HepG2 (cell line): Measurements from ENCODE around the gene CISH. TPM values are rescaled to one million over a fixed set of nuclear protein-coding genes. Genes with fewer than 3 reads are reported as not detected.

Experiments
- AHR ChIP-seq: IDR thresholded peaks from 2 replicates; pipeline ENCODE4 v1.6.1; 2018; ENCODE audit warnings: missing genetic modification reagents, missing compliant biosample characterization
- ATF2 ChIP-seq: sonication (generic); formaldehyde crosslinking; IDR thresholded peaks from 2 replicates; pipeline ENCODE4 v1.4.0; 2020; ENCODE audit warnings: missing genetic modification reagents
- E2F5 ChIP-seq: sonication (generic); formaldehyde crosslinking; conservative IDR thresholded peaks from 2 replicates; pipeline ENCODE4 v1.4.0; 2020; ENCODE audit warnings: missing genetic modification reagents
- JARID2 ChIP-seq: sonication (generic); formaldehyde crosslinking; IDR thresholded peaks from 2 replicates; pipeline ENCODE4 v1.8.1; 2023; ENCODE audit warnings: missing genetic modification reagents, inconsistent platforms; ENCODE audit not compliant: insufficient replicate concordance
- RAD51 ChIP-seq: fragments of 450-650 bp; IDR thresholded peaks from 2 replicates; pipeline ENCODE4 v1.6.1; 2016; ENCODE audit warnings: borderline replicate concordance
- REST ChIP-seq, 2 experiments: IDR thresholded peaks; 2 replicates each; pipeline ENCODE4 v1.6.1; 2011 to 2012; ENCODE audit warnings: low read length in 2 of 2, borderline replicate concordance in 1 of 2, low read depth in 1 of 2, mild to moderate bottlenecking in 1 of 2, moderate library complexity in 1 of 2
- SALL1 ChIP-seq: sonication (generic); formaldehyde crosslinking; IDR thresholded peaks from 2 replicates; pipeline ENCODE4 v1.8.0; 2022; ENCODE audit warnings: mild to moderate bottlenecking, missing genetic modification reagents
- TEAD2 ChIP-seq: sonication (generic); formaldehyde crosslinking; IDR thresholded peaks from 2 replicates; pipeline ENCODE4 v1.9.0; 2021; ENCODE audit warnings: missing genetic modification reagents
- ZFP91 ChIP-seq: sonication (generic); formaldehyde crosslinking; IDR thresholded peaks from 2 replicates; pipeline ENCODE4 v1.9.0; 2022; ENCODE audit warnings: missing genetic modification reagents, mild to moderate bottlenecking, borderline replicate concordance
- ZNF12 ChIP-seq: sonication (generic); formaldehyde crosslinking; IDR thresholded peaks from 2 replicates; pipeline ENCODE4 v1.5.0; 2020; ENCODE audit warnings: missing genetic modification reagents
- ZNF121 ChIP-seq: sonication (generic); formaldehyde crosslinking; IDR thresholded peaks from 2 replicates; pipeline ENCODE4 v1.5.0; 2020; ENCODE audit warnings: mild to moderate bottlenecking, missing genetic modification reagents
- ZNF276 ChIP-seq: sonication (generic); formaldehyde crosslinking; IDR thresholded peaks from 2 replicates; pipeline ENCODE4 v1.4.0; 2020; ENCODE audit warnings: mild to moderate bottlenecking, low read depth, missing genetic modification reagents
- ZNF430 ChIP-seq: sonication (generic); formaldehyde crosslinking; IDR thresholded peaks from 2 replicates; pipeline ENCODE4 v1.9.0; 2021; ENCODE audit warnings: mild to moderate bottlenecking, missing genetic modification reagents
- ZNF713 ChIP-seq: sonication (generic); formaldehyde crosslinking; IDR thresholded peaks from 2 replicates; pipeline ENCODE4 v1.4.0; 2020; ENCODE audit warnings: mild to moderate bottlenecking, missing genetic modification reagents
- ZNF770 ChIP-seq: sonication (generic); formaldehyde crosslinking; IDR thresholded peaks from 2 replicates; pipeline ENCODE4 v1.5.0; 2020; ENCODE audit warnings: mild to moderate bottlenecking, missing genetic modification reagents
- ZNF776 ChIP-seq: sonication (generic); formaldehyde crosslinking; IDR thresholded peaks from 2 replicates; pipeline ENCODE4 v1.4.0; 2020; ENCODE audit warnings: mild to moderate bottlenecking, missing genetic modification reagents
- polyA plus RNA-seq, 8 experiments: library from polyadenylated mRNA; depleted of rRNA in 3 of 8; stranded (reverse) in 7 of 8; unstranded in 1 of 8; fragments of >200 nt; fragmentation: Illumina TruSeq in 4 of 8; extraction: Trizol in 4 of 8; gene quantifications; 2 replicates each; pipeline versions ENCODE4 v1.2.1 to v1.2.3, GENCODE V29; 2011 to 2016; ENCODE audit warnings: low read depth in 4 of 8, missing spikeins in 1 of 8, mixed read lengths in 1 of 8; ENCODE audit not compliant: insufficient read depth in 1 of 8
- total RNA-seq, 5 experiments: library from RNA; depleted of rRNA; stranded (reverse); fragments of >200 nt; fragmentation: Illumina TruSeq; extraction: Trizol; gene quantifications; 2 replicates each; pipeline ENCODE4 v1.2.3, GENCODE V29; 2016; ENCODE audit warnings: low read depth in 1 of 5

CISH gene
- total and polyA plus RNA-seq, 2 of the 13 experiments (the other 11 are each of a cell fraction or from before 2014, with no cell fraction given) = 0.91 to 1.5 TPM

- peak; percentile 64 for TF ChIP-seq ZFP91 (CRISPR knock-in tag)
- TF ChIP-seq ZNF12 (CRISPR knock-in tag) = 0 out of 2 replicates have a peak, but pooled peaks have one; percentile 40
- TF ChIP-seq RAD51 = no peak
- peak; percentile 87; the same call in 1 of the 2 replicates for TF ChIP-seq ZNF430 (CRISPR knock-in tag)
- TF ChIP-seq SALL1 (CRISPR knock-in tag) = peak; percentile 91
- TF ChIP-seq E2F5 (CRISPR knock-in tag) = no peak
- peak in 1 of 2 experiments; percentile 25; a peak in 1 of 4 replicates for TF ChIP-seq REST (IDR thresholded peaks at IDR 0.05; ENCODE audit: borderline replicate concordance in 1 of 2, low read depth in 1 of 2, low read length in 2 of 2)
- 0 out of 2 replicates have a peak, but pooled peaks have one; percentile 25 for TF ChIP-seq ATF2 (CRISPR knock-in tag)
- TF ChIP-seq AHR (CRISPR knock-in tag) = peak; percentile 66; the same call in 1 of the 2 replicates
- TF ChIP-seq JARID2 (CRISPR knock-in tag) = no peak
- TF ChIP-seq ZNF776 (CRISPR knock-in tag) = no peak; the same call in 1 of the 2 replicates
- no peak for TF ChIP-seq ZNF713
- no peak for TF ChIP-seq TEAD2
- TF ChIP-seq ZNF121 (CRISPR knock-in tag) = peak; percentile 8; the same call in 1 of the 2 replicates
- peak; percentile 85 for TF ChIP-seq ZNF276
- peak; percentile 31; the same call in 1 of the 2 replicates for TF ChIP-seq ZNF770 (CRISPR knock-in tag)
Observed at GRCh38 chr3:50611464-50612233, at the start of gene CISH (continued).
